ENCODE results near the gene TRPM3. TPM values are rescaled to one million over a fixed set of nuclear protein-coding genes. Genes with fewer than 3 reads are reported as not detected.

The TRPM3 gene
- polyA plus RNA-seq, 2 of the 4 experiments (the other 2 are of a cell fraction) = not detected

DNA sequence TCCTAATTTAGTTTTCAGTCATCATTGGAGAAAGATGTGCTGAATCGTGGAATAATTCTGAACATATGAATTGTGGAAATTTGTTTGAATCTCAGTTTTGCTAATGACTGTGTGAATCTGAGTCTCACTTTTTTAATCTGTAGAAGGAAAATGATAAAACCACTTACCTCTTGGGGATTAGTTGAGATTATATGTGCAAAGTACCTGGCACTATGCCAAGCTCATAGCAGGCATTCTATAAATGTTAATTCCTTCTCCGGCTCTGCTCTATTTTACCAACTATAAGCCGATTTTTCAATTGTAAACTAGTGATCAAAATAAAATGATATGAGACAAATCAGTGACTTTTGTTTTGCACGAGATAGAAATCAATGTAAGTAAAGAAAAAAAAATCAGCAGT, 290.8 kb downstream of the TRPM3 start (continued):
- TF ChIP-seq FOSL2 (IDR thresholded peaks at IDR 0.05) = no peak
- TF ChIP-seq FOSL2 (CRISPR knock-in tag; IDR thresholded peaks at IDR 0.05) = no peak
- TF ChIP-seq, protein P1, sequence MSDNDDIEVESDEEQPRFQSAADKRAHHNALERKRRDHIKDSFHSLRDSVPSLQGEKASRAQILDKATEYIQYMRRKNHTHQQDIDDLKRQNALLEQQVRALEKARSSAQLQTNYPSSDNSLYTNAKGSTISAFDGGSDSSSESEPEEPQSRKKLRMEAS (IDR thresholded peaks at IDR 0.05) = no peak

DNA sequence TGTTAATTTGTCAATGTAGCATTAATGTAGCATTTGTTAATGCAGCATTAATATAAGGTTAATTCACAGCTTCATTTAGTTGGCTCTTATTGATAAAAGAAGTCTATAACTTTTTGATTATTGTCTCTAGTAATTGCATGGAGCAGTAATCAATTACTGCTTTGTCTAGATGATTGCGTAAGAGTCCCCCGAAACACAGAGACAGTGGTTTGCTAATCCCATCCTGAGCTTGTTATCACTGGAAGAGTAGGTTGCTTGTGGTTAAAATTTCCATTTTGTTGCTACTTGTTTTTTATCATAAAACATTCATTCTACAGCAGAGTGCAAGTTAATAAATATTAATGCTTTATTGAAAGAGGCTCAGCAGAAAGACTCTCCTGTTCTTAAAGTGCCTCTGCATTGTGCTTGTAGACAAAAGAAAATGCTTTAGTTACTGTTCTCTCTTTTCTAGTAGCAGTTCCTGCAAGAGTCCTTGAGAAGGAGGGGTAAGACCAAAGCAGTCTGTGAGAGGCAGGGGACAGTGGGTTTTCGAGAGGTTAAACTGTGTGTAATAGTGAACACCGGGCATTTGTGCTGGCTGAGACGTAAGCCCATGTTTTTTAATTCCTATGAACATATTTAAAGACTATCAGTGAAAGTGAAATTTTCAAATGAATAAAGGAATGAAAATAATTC, 291.7 kb downstream of the TRPM3 start:
- H3K27ac ChIP-seq = no peak overlapping the region
- H3K9me3 ChIP-seq = no peaks in the 10 kb centered on the region
- DNase-seq (ENCODE audit: low read depth in 1 of 2, low spot score in 1 of 2) (no peak), FAIRE-seq (no peak), ATAC-seq (no peak)
- POLR2A ChIA-PET = no interaction called here
- no peak overlapping the region for H3K4me3 ChIP-seq
- no peak overlapping the region for H3K4me2 ChIP-seq
- 18% methylated on average over 5 of the region's 5 CpGs for WGBS (ENCODE audit: missing lambda C conversion rate)
- TF ChIP-seq MAFK (IDR thresholded peaks at IDR 0.05; ENCODE audit: partially characterized antibody) (peak; percentile 35), CBX8 (IDR thresholded peaks at IDR 0.05) (no peak), CEBPB (IDR thresholded peaks at IDR 0.05) (peak; percentile 19 to 41; a peak in 3 of 4 replicates), MYC (IDR thresholded peaks at IDR 0.05; ENCODE audit: borderline replicate concordance, low read length) (no peak)
- H3K4me1 ChIP-seq = no peaks in the 10 kb centered on the region
- CTCF ChIA-PET = no interaction called here

GRCh38 chr9:70826562-70826961, 294.9 kb downstream of the TRPM3 start:
- ChIA-PET POLR2A (no interaction called here), CTCF (no interaction called here)
- Histone ChIP-seq H3K9me3 (no peaks in the 10 kb centered on the region), H3K4me1 (no peaks in the 10 kb centered on the region), H3K4me3 (no peak overlapping the region), H3K27ac (no peak overlapping the region), H3K4me2 (no peak overlapping the region)
- FAIRE-seq (no peak), ATAC-seq (no peak), DNase-seq (ENCODE audit: low read depth in 1 of 2, low spot score in 1 of 2) (no peak)
- 22% methylated on average over 3 of the region's 3 CpGs for WGBS (ENCODE audit: missing lambda C conversion rate)
- no peak for TF ChIP-seq SREBF2 (IDR thresholded peaks at IDR 0.05)
- TF ChIP-seq POLR2A (IDR thresholded peaks at IDR 0.05; ENCODE audit: low read length) = no peak
- TF ChIP-seq ZNF302 (CRISPR knock-in tag; IDR thresholded peaks at IDR 0.05) = no peak
- no peak for TF ChIP-seq RFX5 (IDR thresholded peaks at IDR 0.05)
- no peak for TF ChIP-seq RARB (CRISPR knock-in tag; IDR thresholded peaks at IDR 0.05)
- no peak for TF ChIP-seq CHD2 (IDR thresholded peaks at IDR 0.05; ENCODE audit: low read length, partially characterized antibody)
- TF ChIP-seq, protein P2, sequence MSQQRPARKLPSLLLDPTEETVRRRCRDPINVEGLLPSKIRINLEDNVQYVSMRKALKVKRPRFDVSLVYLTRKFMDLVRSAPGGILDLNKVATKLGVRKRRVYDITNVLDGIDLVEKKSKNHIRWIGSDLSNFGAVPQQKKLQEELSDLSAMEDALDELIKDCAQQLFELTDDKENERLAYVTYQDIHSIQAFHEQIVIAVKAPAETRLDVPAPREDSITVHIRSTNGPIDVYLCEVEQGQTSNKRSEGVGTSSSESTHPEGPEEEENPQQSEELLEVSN (IDR thresholded peaks at IDR 0.05; ENCODE audit: borderline replicate concordance, low read depth) = no peak
- no peak for TF ChIP-seq TFCP2L1 (CRISPR knock-in tag; IDR thresholded peaks at IDR 0.05)
- TF ChIP-seq MAFK (IDR thresholded peaks at IDR 0.05; ENCODE audit: partially characterized antibody) = no peak
- no peak for TF ChIP-seq GATA3 (IDR thresholded peaks at IDR 0.05; ENCODE audit: borderline replicate concordance)
- no peak for TF ChIP-seq CTCF (IDR thresholded peaks at IDR 0.05)
- TF ChIP-seq HOXB5 (CRISPR knock-in tag; IDR thresholded peaks at IDR 0.05) = no peak
- no peak for TF ChIP-seq ZSCAN20 (CRISPR knock-in tag; IDR thresholded peaks at IDR 0.05)
- no peak for TF ChIP-seq HOXA7 (CRISPR knock-in tag; IDR thresholded peaks at IDR 0.05)
- TF ChIP-seq, protein P3, sequence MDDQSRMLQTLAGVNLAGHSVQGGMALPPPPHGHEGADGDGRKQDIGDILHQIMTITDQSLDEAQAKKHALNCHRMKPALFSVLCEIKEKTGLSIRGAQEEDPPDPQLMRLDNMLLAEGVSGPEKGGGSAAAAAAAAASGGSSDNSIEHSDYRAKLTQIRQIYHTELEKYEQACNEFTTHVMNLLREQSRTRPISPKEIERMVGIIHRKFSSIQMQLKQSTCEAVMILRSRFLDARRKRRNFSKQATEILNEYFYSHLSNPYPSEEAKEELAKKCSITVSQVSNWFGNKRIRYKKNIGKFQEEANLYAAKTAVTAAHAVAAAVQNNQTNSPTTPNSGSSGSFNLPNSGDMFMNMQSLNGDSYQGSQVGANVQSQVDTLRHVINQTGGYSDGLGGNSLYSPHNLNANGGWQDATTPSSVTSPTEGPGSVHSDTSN (IDR thresholded peaks at IDR 0.05) = no peak
- TF ChIP-seq HEYL (CRISPR knock-in tag; IDR thresholded peaks at IDR 0.05) = no peak
- TF ChIP-seq, protein P4, sequence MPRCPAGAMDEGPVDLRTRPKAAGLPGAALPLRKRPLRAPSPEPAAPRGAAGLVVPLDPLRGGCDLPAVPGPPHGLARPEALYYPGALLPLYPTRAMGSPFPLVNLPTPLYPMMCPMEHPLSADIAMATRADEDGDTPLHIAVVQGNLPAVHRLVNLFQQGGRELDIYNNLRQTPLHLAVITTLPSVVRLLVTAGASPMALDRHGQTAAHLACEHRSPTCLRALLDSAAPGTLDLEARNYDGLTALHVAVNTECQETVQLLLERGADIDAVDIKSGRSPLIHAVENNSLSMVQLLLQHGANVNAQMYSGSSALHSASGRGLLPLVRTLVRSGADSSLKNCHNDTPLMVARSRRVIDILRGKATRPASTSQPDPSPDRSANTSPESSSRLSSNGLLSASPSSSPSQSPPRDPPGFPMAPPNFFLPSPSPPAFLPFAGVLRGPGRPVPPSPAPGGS (IDR thresholded peaks at IDR 0.05) = no peak
- TF ChIP-seq MYC (IDR thresholded peaks at IDR 0.05; ENCODE audit: borderline replicate concordance, low read length) = no peak
- no peak for TF ChIP-seq JUN (IDR thresholded peaks at IDR 0.05)

Measured in A549 (cell line).